Transverse colon (tissue), 4 donors: Measurements from ENCODE around the gene MED12L.

Experiments
- CTCF ChIP-seq, 5 experiments: fragments of 200-600 bp in 3 of 5; fragments of 450-650 bp in 2 of 5; sonication (generic) in 3 of 5; IDR thresholded peaks; 1 replicate in 2 of 5; 2 replicates in 3 of 5; pipeline ENCODE4 v1.5.1; 2016 to 2017; ENCODE audit warnings: antibody characterized with exemption in 5 of 5, inconsistent platforms in 3 of 5, mild to moderate bottlenecking in 2 of 5, moderate library complexity in 1 of 5
- POLR2A ChIP-seq: fragments of 450-650 bp; IDR thresholded peaks from one replicate; pipeline ENCODE4 v1.6.1; 2016; ENCODE audit warnings: antibody characterized with exemption, mild to moderate bottlenecking, moderate library complexity
- POLR2AphosphoS5 ChIP-seq, 3 donors: sonication (generic); formaldehyde crosslinking; IDR thresholded peaks; one replicate each; pipeline ENCODE4 v1.6.1; 2016; ENCODE audit warnings: antibody characterized with exemption in 3 of 3

GRCh38 chr3:151226088-151226563 is 140.7 kb downstream of the MED12L start:
- TF ChIP-seq CTCF (IDR thresholded peaks at IDR 0.05) (no peak), POLR2A (no peak), POLR2AphosphoS5 (IDR thresholded peaks at IDR 0.05) (no peak)
